K562 (cell line): ENCODE data around the gene NMRK1. TPM values are rescaled to one million over a fixed set of nuclear protein-coding genes. Genes with fewer than 3 reads are reported as not detected.

Experiments used
- ATAC-seq: fragments of 200-7000 bp; cut with Tn5 transposase; 3 replicates; pipeline ENCODE4 v1.9.1; 2020; ENCODE audit warnings: moderate library complexity
- BruUV-seq: library from RNA; stranded (reverse); fragments of 400-500 nt; replicated peaks from 2 replicates; lab custom pipeline; 2021; lab: Mats Ljungman, UMichigan
- CTCF ChIA-PET: fragments of 300-600 bp; formaldehyde crosslinking; extraction: SDS; loops from one replicate; lab custom pipeline; 2021; ENCODE audit warnings: low intra/inter-chr PET ratio; lab: Yijun Ruan, JAX
- POLR2A ChIA-PET: fragments of 300-600, 350-650 bp; sonication (Branson Sonifier 250); formaldehyde crosslinking; extraction: SDS; loops from one replicate; lab custom pipeline; 2021; ENCODE audit warnings: antibody characterized with exemption, inconsistent platforms; lab: Yijun Ruan, JAX
- DNase-seq, 4 experiments: peaks; one replicate each; pipeline versions ENCODE4 v3.0.0 to v3.0.0-alpha.2; 2011 to 2018; ENCODE audit warnings: low spot score in 3 of 4, mixed read lengths in 3 of 4; ENCODE audit errors: extremely low read depth in 1 of 4
- FAIRE-seq: peaks from 2 replicates; lab custom pipeline; 2011; peaks lifted over from hg19 to GRCh38; lab: Jason Lieb, UNC
- H2AFZ ChIP-seq: 2 replicates; pipeline ENCODE4 v1.6.0; 2011; ENCODE audit warnings: low read depth, low read length, control low read depth, inconsistent platforms
- H3K27ac ChIP-seq: fragments of 200-600 bp; 3 replicates; pipeline ENCODE4 v1.8.0; 2011; ENCODE audit warnings: low read depth, mild to moderate bottlenecking, control low read depth, inconsistent platforms, low read length, moderate library complexity, mixed read lengths; ENCODE audit errors: extremely low read depth
- H3K27me3 ChIP-seq, 2 experiments: fragments of 300-600 bp in 1 of 2; 2 replicates in 1 of 2; 3 replicates in 1 of 2; pipeline versions ENCODE4 v1.6.0 to v1.8.0; 2011; ENCODE audit warnings: inconsistent platforms in 2 of 2, low read length in 2 of 2, mild to moderate bottlenecking in 1 of 2, mixed read lengths in 1 of 2, moderate library complexity in 1 of 2; ENCODE audit not compliant: control insufficient read depth in 2 of 2, insufficient read depth in 2 of 2
- H3K36me3 ChIP-seq: fragments of 300-600 bp; 3 replicates; pipeline ENCODE4 v1.8.0; 2011; ENCODE audit warnings: mild to moderate bottlenecking, low read length, inconsistent platforms; ENCODE audit not compliant: control insufficient read depth, insufficient read depth
- H3K4me1 ChIP-seq, 2 experiments: fragments of 200-600 bp in 1 of 2; replicated peaks in 1 of 2; 2 replicates in 1 of 2; 3 replicates in 1 of 2; pipeline versions ENCODE4 v1.5.1 to v1.8.0; 2011; ENCODE audit warnings: inconsistent platforms in 2 of 2, low read length in 2 of 2, mild to moderate bottlenecking in 1 of 2, mixed read lengths in 1 of 2, moderate library complexity in 1 of 2; ENCODE audit not compliant: control insufficient read depth in 2 of 2, insufficient read depth in 2 of 2
- H3K4me2 ChIP-seq: 2 replicates; pipeline ENCODE4 v1.6.1; 2011; ENCODE audit warnings: low read length, control low read depth, inconsistent platforms, mixed read lengths; ENCODE audit not compliant: insufficient read depth
- H3K4me3 ChIP-seq: fragments of 200-600 bp; sonication (generic), shearing (Covaris generic); 2 replicates; pipeline ENCODE4 v1.5.1; 2016; ENCODE audit warnings: control low read depth, inconsistent platforms
- H3K79me2 ChIP-seq: fragments of 200-600 bp; 3 replicates; pipeline ENCODE4 v1.8.0; 2011; ENCODE audit warnings: low read length, inconsistent platforms; ENCODE audit not compliant: control insufficient read depth, insufficient read depth
- H3K9ac ChIP-seq, 2 experiments: 2 replicates each; pipeline versions ENCODE4 v1.6.0 to v1.6.1; 2011; ENCODE audit warnings: low read depth in 2 of 2, low read length in 2 of 2, control low read depth in 1 of 2, inconsistent platforms in 1 of 2, mild to moderate bottlenecking in 1 of 2, mixed read lengths in 1 of 2; ENCODE audit not compliant: insufficient read depth in 1 of 2
- H3K9me1 ChIP-seq: one replicate; pipeline ENCODE4 v1.6.0; 2011; ENCODE audit warnings: inconsistent platforms, mild to moderate bottlenecking, low read length, moderate library complexity; ENCODE audit not compliant: control insufficient read depth, insufficient read depth
- H3K9me3 ChIP-seq: replicated peaks from 2 replicates; pipeline ENCODE4 v1.5.1; 2011; ENCODE audit warnings: low read depth, low read length, inconsistent platforms; ENCODE audit not compliant: control insufficient read depth, insufficient read depth
- H4K20me1 ChIP-seq: replicated peaks from 2 replicates; pipeline ENCODE4 v1.6.1; 2011; ENCODE audit warnings: low read length, inconsistent platforms, mixed read lengths; ENCODE audit not compliant: control insufficient read depth, insufficient read depth
- EWSR1 ChIP-seq: fragments of 450-650 bp; IDR thresholded peaks from 2 replicates; pipeline ENCODE4 v1.6.1; 2018; ENCODE audit warnings: borderline replicate concordance, mild to moderate bottlenecking, low read depth, moderate library complexity; ENCODE audit not compliant: partially characterized antibody
- IFI16 ChIP-seq: fragments of 250-450 bp; sonication (Bioruptor Pico); IDR thresholded peaks from 2 replicates; pipeline ENCODE4 v2.1.2; 2022; ENCODE audit warnings: mild to moderate bottlenecking, inconsistent platforms
- KAT2B ChIP-seq: IDR thresholded peaks from one replicate; pipeline ENCODE4 v1.6.1; 2012; ENCODE audit warnings: low read depth, mild to moderate bottlenecking, control low read depth, inconsistent platforms, low read length, moderate library complexity
- KLF10 ChIP-seq: fragments of 250-450 bp; sonication (Bioruptor Pico); IDR thresholded peaks from 2 replicates; pipeline ENCODE4 v1.6.1; 2021; ENCODE audit warnings: matching md5 sums
- MBD2 ChIP-seq: sonication (generic); IDR thresholded peaks from 2 replicates; pipeline ENCODE4 v1.6.1; 2016; ENCODE audit warnings: low read depth, borderline replicate concordance
- MYC ChIP-seq, 2 experiments: fragments of 250-450 bp in 1 of 2; sonication (Bioruptor Pico) in 1 of 2; IDR thresholded peaks; 2 replicates each; pipeline versions ENCODE4 v1.5.1 to v1.6.1; 2012 to 2021; ENCODE audit warnings: low read depth in 2 of 2, borderline replicate concordance in 1 of 2, improper control_type of control experiment in 1 of 2, low read length in 1 of 2, mild to moderate bottlenecking in 1 of 2, moderate library complexity in 1 of 2
- NR3C1 ChIP-seq: sonication (generic); formaldehyde crosslinking; IDR thresholded peaks from 2 replicates; pipeline ENCODE4 v1.8.1; 2022; ENCODE audit warnings: missing genetic modification reagents
- ZBTB1 ChIP-seq: sonication (generic); formaldehyde crosslinking; IDR thresholded peaks from 2 replicates; pipeline ENCODE4 v1.8.1; 2023; ENCODE audit warnings: missing genetic modification reagents, low read depth, mild to moderate bottlenecking, borderline replicate concordance
- ZNF316 ChIP-seq: fragments of 450-650 bp; IDR thresholded peaks from 2 replicates; pipeline ENCODE4 v1.6.1; 2016
- WGBS: fragments of 100-300 bp; shearing (Covaris generic); methylation state at CpG from one replicate; pipeline ENCODE4 v1.1.6; 2016; ENCODE audit warnings: low coverage, mixed read lengths; ENCODE audit not compliant: insufficient coverage; ENCODE audit errors: missing lambda C conversion rate; 5-methylcytosine and 5-hydroxymethylcytosine counted together
- in situ Hi-C: fragments of 300-500 bp; cut with MboI; formaldehyde crosslinking; loops from 4 replicates; pipeline ENCODE4 v1.15.0; 2018; ENCODE audit warnings: inconsistent platforms, mixed read lengths
- intact Hi-C: fragments of 100-400 bp; cut with micrococcal nuclease; formaldehyde crosslinking; loops from 2 replicates; pipeline ENCODE4 v1.14.2; 2022
- polyA plus RNA-seq, 8 experiments: library from polyadenylated mRNA; depleted of rRNA in 4 of 8; stranded (reverse) in 5 of 8; unstranded in 3 of 8; fragments of >200 nt; fragmentation: Nextera tagmentation in 2 of 8; fragmentation: Illumina TruSeq in 1 of 8; extraction: Ambion mirVana in 2 of 8; extraction: Trizol in 1 of 8; gene quantifications; 2 replicates each; pipeline versions ENCODE4 v1.2.1 to v1.2.3, GENCODE V29; 2011 to 2014; ENCODE audit warnings: inconsistent platforms in 1 of 8, missing spikeins in 1 of 8
- total RNA-seq, 7 experiments: library from RNA; depleted of rRNA in 6 of 7; stranded (reverse); fragments of >200 nt in 6 of 7; fragmentation: Illumina TruSeq in 2 of 7; extraction: Trizol in 2 of 7; gene quantifications; 2 replicates each; pipeline versions ENCODE4 v1.2.1 to v1.2.3, GENCODE V29; 2011 to 2021; ENCODE audit warnings: low replicate concordance in 1 of 7
- TF ChIP-seq, protein P1 (sequence below), 2 experiments: IDR thresholded peaks; 2 replicates each; pipeline ENCODE4 v1.6.1; 2011; ENCODE audit warnings: borderline replicate concordance in 1 of 2, control low read depth in 1 of 2, low read depth in 1 of 2, low read length in 1 of 2, mild to moderate bottlenecking in 1 of 2, mixed read lengths in 1 of 2, moderate library complexity in 1 of 2; ENCODE audit not compliant: insufficient read depth in 1 of 2, insufficient read length in 1 of 2, poor library complexity in 1 of 2, severe bottlenecking in 1 of 2; ENCODE audit errors: extremely low read depth in 1 of 2

Gene NMRK1
- total and polyA plus RNA-seq, 9 of the 15 experiments (the other 6 are each of a cell fraction or from before 2014, with no cell fraction given), result 1.1 to 3.5 (median 1.7) TPM

GRCh38 chr9:75106857-75107256 lies 18.9 kb upstream of the NMRK1 start (continued):
- TF ChIP-seq, protein P1, sequence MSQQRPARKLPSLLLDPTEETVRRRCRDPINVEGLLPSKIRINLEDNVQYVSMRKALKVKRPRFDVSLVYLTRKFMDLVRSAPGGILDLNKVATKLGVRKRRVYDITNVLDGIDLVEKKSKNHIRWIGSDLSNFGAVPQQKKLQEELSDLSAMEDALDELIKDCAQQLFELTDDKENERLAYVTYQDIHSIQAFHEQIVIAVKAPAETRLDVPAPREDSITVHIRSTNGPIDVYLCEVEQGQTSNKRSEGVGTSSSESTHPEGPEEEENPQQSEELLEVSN (IDR thresholded peaks at IDR 0.05; ENCODE audit: borderline replicate concordance in 1 of 2, extremely low read depth in 1 of 2, insufficient read depth in 1 of 2, insufficient read length in 1 of 2, low read depth in 1 of 2, low read length in 1 of 2, poor library complexity in 1 of 2, severe bottlenecking in 1 of 2), result no peak

- Histone ChIP-seq H3K9me1 (no peaks in the 10 kb centered on the region), H3K79me2 (no peaks in the 10 kb centered on the region), H4K20me1 (no peaks in the 10 kb centered on the region), H3K27me3 (no peaks in the 10 kb centered on the region), H3K27ac (no peak overlapping the region), H2AFZ (no peak overlapping the region), H3K9ac (no peak overlapping the region), H3K4me1 (no peaks in the 10 kb centered on the region; a peak in 1 of 5 replicates), H3K4me2 (no peak overlapping the region), H3K4me3 (no peak overlapping the region), H3K36me3 (no peaks in the 10 kb centered on the region), H3K9me3 (no peaks in the 10 kb centered on the region)
- no TSS peak for BruUV-seq
- WGBS, result 85% methylated on average over 2 of the region's 2 CpGs
- DNase-seq (no peak), FAIRE-seq (no peak), ATAC-seq (no peak)
- CTCF ChIA-PET, result no interaction called here
- TF ChIP-seq KLF10 (CRISPR knock-in tag), result no peak
- TF ChIP-seq KAT2B, result no peak
- TF ChIP-seq ZNF316, result no peak
- TF ChIP-seq EWSR1, result no peak
- TF ChIP-seq MYC (IDR thresholded peaks at IDR 0.05; ENCODE audit: low read depth, low read length), result no peak
- no peak for TF ChIP-seq MYC (CRISPR knock-in tag; IDR thresholded peaks at IDR 0.05; ENCODE audit: borderline replicate concordance, low read depth)
- TF ChIP-seq ZBTB1 (CRISPR knock-in tag), result no peak
- no peak for TF ChIP-seq IFI16 (CRISPR knock-in tag)
- TF ChIP-seq NR3C1 (CRISPR knock-in tag), result no peak
- TF ChIP-seq MBD2, result no peak
- intact Hi-C loops, result no loop called here
- in situ Hi-C loops, result no loop called here
- POLR2A ChIA-PET, result interaction anchor here (1.2 kb wide), 1 partner anchor 16 kb away, joined by 3 read pairs; no protein-coding TSS in a partner anchor
Measured at GRCh38 chr9:75105841-75106240, 17.9 kb upstream of the NMRK1 start.
